Smooth muscle cell of the umbilical artery (primary cell): ENCODE data around the gene ZNF629. TPM values are rescaled to one million over a fixed set of nuclear protein-coding genes. Genes with fewer than 3 reads are reported as not detected.

Experiments used
- total RNA-seq: library from RNA; depleted of rRNA; stranded (reverse); fragments of >200 nt; gene quantifications from 2 replicates; pipeline ENCODE4 v1.2.3, GENCODE V29; 2014

Gene ZNF629
- 6.8 and 10.7 TPM in 2 replicates for total RNA-seq

DNA sequence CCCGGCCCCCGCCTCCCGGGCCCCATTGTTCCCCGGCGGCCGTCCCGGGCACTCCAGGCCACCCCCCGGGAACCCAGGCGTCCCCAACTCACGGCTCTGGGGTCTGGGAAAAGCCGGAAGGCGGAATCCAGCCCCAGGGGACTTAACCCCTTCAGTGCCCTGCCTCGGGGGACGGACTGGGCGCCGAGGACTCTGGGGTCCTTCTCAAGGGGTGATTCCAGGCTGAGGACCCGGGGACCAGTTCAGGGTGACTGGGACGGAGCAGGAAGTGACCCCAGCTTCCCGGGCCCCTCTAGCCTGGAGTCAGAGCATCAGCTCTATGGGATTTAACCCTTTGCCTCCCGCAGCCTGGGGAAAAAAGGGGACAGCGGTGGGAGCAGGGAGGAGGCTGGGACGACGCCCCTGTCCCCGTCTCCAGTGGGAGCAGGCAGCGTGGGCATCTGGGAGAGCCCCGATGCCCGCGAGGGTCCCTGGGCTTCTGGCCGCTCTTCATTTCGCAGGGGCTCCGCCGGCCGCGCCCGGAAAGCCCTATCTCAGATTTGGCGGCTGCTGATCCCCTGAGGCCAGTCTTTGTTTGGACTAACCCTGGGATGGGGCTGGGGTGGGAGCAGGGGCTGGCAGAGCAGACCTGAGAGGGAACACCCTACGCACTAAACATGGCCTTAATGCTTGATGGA lies at the start of gene ZNF629:
TSS of gene ZNF629 (minus strand) at position 270 of the 677 bp plus-strand sequence. CDS start 2,723 bp downstream, outside the sequence.

DNA sequence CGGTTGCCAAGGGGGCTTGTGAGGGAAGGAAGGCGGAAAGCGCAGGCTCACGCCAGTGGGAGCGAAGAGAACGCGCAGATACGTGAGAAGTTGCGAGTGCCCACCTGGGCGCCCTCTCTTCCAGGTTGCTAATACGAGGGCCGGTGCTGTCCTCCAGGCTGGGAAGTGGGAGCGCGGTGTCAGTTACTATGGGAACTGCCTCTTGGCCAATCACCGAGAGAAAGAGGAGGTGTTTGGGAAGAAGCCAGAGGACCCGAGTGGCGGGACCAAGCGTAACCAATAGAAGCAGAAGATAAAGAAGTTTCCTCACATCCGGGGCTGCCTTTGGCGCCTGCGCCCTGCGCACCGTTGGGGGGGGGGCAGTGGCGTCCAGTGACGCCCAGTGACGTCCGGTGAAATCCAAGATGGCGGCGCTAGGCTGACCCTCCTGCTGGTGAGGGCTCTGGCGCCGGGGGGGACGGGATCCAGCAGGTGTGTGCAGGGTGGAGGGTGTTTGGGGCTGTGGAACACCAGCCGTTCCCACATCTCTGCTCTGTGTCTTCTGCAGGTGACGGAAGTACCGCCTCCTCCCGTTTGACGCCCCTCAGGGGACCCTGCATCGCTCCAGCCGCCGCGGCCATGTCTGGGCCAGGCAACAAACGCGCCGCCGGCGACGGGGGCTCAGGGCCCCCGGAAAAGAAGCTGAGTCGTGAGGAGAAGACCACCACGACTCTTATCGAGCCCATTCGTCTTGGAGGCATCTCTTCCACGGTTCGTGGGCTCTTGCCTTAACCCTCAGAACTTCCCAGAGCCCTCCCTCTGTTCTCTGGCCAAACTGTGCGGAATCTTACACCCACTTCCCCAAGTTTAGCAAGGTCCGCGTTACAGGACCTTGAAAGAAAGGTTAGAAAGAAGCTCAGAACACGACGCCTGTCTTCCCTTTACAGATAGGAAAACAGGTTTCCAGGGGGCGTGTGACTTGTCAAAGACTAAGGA lies 24.8 kb downstream of the ZNF629 start, which contains the start of the genes CFAP119 and RNF40:
TSS of gene CFAP119 (minus strand) at position 135 of the 975 bp plus-strand sequence. CDS start 314 bp downstream, outside the sequence.
TSS of gene RNF40 (plus strand) at position 395 of the 975 bp plus-strand sequence. CDS start at position 619, 224 bp downstream.

DNA sequence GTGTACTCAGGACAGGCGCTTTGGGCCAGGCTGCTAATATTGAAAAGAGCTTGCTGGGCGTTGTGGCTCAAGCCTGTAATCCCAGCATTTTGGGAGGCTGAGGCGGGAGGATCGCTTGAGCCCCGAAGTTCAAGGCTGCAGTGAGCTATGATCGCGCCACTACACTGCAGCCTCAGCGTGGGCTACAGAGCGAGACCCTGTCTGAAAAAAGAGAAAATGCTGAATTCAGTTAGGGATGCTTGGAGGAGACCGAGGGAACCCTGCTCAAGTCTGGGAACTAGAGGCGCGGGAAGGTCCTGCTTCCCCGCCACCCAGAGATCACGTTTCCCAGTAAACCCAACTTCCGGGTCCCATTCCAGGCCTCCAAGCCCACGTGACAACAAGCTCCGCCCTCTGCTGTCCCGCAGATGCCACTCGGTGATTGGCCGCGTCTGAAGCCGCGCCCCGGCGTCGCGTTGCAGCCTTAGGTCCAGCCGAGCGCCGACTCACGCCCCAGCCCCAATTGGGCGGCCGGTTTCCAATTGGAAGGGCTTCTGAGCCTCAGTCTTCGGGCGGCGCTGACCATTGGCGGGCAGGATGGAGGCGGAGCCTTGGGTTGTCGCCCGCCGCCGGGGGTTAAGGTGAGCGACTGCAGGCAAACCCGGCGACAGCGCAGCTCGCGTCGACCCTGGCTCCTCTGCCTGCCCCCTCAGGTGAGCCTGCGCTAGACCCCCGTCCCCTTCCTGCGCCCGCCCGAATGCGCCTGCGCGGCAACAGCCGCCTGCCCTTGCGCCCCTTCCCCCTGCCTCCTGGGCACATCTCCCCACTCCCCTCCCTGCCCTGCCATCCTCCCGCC lies 39.0 kb downstream of the ZNF629 start, which contains the start of gene PHKG2:
TSS of gene PHKG2 (plus strand) at position 627 of the 835 bp plus-strand sequence. CDS start 396 bp downstream, outside the sequence.

Other genes starting within 250 kb of the ZNF629 start
- gene ZNF764, start 228.8 kb downstream of the ZNF629 start, total RNA-seq, result 4.2 and 4.8 TPM in 2 replicates
- gene ZNF688, start 215.5 kb downstream of the ZNF629 start, total RNA-seq, result 4.8 and 7.6 TPM in 2 replicates
- gene ZNF785, start 201.5 kb downstream of the ZNF629 start, total RNA-seq, result 11.6 TPM in 2 replicates
- 3.6 TPM in 2 replicates for gene ZNF689, start 176.8 kb downstream of the ZNF629 start, total RNA-seq
- 8.0 and 8.7 TPM in 2 replicates for gene PRR14, start 136.2 kb downstream of the ZNF629 start, total RNA-seq
- gene FBRS, start 128.8 kb downstream of the ZNF629 start, total RNA-seq, result 20.5 and 27.5 TPM in 2 replicates
- gene SRCAP, start 88.0 kb downstream of the ZNF629 start, total RNA-seq, result 19.3 and 48.8 TPM in 2 replicates
- 16.4 and 20.8 TPM in 2 replicates for gene PHKG2, start 38.8 kb downstream of the ZNF629 start, total RNA-seq
- 1.2 and 1.4 TPM in 2 replicates for gene CFAP119, start 25.1 kb downstream of the ZNF629 start, total RNA-seq
- 63.5 and 93.2 TPM in 2 replicates for gene RNF40, start 24.9 kb downstream of the ZNF629 start, total RNA-seq
- 25.5 and 26.6 TPM in 2 replicates for gene BCL7C, start 106.9 kb upstream of the ZNF629 start, total RNA-seq
- gene CTF1, start 109.4 kb upstream of the ZNF629 start, total RNA-seq, result 2.7 and 4.4 TPM in 2 replicates
- gene FBXL19, start 136.4 kb upstream of the ZNF629 start, total RNA-seq, result 25.2 and 25.5 TPM in 2 replicates
- 36.4 and 49.0 TPM in 2 replicates for gene ORAI3, start 161.9 kb upstream of the ZNF629 start, total RNA-seq
- gene SETD1A, start 170.5 kb upstream of the ZNF629 start, total RNA-seq, result 1.8 and 4.9 TPM in 2 replicates
- 11.6 and 13.4 TPM in 2 replicates for gene HSD3B7, start 198.0 kb upstream of the ZNF629 start, total RNA-seq
- gene STX1B, start 223.4 kb upstream of the ZNF629 start, total RNA-seq, result 0.59 and 2.8 TPM in 2 replicates
- 23.2 and 29.7 TPM in 2 replicates for gene STX4, start 246.4 kb upstream of the ZNF629 start, total RNA-seq